NCI-H1105 treated with DMSO at 0.1 percent for 48 hours (cell line): ENCODE data around the gene ZNF436.
"Not testable (repeated sequence)": the region's sequence is repeated elsewhere in the genome, so short reads cannot be mapped to it uniquely, and the experiment has no call there.

Source experiments
- DNase-seq: peaks from one replicate; lab custom pipeline; 2025; lab: John Stamatoyannopoulos, UW

The ZNF436 gene

DNA sequence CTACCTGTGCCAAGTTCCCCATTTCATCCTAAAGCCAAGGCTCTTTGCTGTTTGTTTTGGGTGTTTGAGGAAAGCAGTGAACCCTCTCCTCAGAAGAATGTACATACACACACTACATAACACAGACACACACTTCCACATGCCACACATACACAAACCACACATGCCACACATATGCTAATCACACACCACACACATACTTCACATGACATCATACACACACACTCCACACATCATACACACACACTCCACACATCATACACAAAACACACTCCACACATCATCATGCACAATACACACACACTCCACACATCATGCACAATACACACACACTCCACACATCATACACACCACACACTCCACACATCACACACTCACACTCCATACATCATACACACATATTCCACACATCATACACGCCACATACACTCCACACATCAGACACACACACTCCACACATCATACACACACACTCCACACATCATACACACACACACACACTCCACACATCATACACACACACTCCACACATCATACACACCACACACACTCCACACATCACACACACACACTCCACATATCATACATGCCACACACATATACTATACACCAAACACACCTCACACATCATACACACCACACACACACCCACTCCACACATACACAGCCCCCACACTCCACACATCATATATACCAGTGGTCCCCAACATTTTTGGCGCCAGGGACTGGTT is 22.7 kb upstream of the ZNF436 start:
- no peak for DNase-seq

DNA sequence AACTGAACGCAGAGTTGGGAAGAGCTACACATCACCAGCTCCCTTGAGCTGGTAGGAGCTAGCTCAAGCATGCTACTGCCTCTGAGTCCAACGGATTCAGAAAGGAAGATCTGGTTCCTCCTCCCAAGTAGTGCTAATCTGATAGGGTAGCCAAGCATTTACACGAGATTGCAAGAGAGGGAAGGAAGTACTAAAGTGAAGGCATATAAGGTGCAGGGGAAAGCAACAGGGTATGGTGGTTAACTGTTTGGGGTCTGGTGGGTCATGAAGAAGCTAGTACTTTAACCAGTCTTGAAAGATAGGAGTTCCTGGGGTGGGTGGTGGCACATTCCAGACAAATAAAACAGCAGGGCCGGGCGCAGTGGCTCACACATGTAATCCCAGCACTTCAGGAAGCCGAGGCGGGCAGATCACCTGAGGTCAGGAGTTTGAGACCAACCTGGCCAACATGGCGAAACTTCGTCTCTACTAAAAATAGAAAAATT is 20.2 kb upstream of the ZNF436 start:
- DNase-seq = no peak

DNA sequence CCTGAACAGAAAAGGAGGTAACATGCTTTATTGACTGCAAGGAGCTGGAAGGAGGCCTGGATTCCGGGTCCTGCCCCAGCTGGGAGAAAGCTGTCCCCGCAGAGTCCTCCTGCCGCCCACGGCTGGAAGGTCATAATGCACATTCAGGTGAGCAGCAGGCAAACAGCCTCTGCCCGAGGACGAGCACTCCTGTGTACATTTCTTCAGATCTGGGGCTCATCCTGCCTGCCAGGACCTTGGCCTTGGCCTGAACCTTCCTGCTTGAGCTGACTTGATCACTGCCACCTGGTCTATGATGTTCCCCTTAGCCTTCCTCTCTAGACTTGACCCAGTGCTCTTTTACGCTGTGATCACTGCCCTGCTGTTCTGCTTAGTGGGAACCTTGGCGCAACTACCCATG is 17.9 kb upstream of the ZNF436 start:
- no peak for DNase-seq

DNA sequence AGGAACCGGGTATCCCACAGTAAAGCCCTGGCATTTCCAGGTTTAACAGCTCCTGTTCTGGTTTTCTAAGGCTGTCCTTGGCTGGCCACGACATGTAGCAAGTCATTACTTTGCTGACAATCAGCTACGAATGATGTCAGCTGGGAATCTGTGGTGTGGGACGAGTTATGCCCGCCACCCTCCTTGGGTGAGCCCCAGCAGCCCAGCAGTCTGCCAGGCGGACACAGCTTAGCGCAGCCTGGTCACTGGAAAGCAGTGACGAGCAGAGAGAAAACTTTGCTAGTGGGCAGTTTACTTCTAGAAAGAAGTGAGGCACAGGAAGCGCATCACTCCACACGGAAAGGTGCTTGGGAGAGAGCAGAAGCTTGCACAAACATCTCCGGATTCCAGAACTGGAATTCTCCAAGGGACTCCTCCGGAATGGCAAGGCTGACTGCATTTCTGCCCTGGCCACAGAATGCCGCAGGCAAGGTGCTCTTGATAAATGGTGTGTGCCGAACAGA is 15.5 kb upstream of the ZNF436 start:
- no peak for DNase-seq

DNA sequence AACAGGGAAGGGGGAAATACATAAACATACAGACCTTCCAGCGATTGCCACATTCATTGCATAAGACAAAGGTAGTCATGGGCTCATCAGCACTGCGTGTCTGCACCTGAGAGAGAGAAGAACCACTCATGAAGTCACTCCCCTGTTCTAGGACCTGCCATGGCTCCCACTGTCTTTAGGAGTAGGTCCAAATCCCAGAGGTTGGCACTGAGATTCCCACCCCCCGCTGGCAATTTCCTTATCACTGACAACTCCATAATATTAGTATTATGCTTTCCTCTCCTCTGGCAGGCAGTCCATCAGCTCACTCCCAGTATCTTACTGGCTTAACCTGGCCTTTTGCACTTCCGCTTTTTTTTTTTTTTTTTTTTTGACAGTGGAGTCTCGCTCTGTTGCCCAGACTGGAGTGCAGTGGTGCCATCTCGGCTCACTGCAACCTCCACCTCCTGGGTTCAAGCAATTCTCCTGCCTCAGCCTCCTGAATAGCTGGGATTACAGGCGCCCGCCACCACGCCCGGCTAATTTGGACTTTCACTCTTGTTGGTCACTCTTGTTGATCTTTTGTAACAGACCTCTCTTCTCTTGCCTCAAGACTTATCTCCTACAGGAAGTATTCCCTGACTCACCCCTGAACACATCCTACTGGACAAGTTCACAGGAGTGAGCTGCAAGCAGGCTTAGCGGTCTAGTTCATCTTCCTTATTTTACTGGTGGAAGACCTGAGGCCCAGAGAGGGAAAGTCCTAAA is 14.8 kb upstream of the ZNF436 start:
- DNase-seq = no peak

DNA sequence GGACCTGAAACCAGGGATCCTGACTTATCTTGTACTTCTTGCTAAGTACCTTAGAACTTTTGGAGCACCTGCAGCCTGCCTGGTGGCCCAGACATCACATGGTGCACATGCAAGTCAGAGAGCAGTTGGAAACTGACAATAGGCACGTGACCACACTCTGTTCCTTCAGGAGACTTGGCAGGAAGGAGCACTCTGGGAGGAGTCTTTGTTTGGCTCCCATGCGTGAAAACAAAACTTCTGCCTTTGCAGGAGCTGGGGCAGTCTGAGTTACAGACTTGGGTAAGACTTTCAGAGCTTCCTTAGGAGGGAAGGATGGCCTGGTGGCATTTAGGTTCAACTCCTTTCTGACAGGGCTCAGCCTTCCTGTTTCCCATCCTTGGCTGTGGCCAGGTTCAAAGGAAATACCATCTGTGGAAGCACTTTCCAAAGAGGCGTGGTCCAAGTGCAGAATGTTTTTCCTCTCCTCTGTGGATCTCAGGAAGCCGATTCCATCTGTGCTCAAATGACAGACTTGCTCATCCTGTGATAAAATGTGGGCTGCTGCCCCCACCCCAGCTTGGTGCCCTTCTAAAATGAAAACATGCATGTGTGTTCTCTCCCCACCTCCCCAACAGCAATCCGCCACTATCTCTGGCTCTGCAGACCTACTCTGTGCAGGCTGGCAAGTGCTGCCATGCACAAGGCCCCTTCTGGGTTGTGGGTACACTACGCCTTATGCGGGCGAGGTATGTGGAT is 14.1 kb upstream of the ZNF436 start:
- no peak for DNase-seq

DNA sequence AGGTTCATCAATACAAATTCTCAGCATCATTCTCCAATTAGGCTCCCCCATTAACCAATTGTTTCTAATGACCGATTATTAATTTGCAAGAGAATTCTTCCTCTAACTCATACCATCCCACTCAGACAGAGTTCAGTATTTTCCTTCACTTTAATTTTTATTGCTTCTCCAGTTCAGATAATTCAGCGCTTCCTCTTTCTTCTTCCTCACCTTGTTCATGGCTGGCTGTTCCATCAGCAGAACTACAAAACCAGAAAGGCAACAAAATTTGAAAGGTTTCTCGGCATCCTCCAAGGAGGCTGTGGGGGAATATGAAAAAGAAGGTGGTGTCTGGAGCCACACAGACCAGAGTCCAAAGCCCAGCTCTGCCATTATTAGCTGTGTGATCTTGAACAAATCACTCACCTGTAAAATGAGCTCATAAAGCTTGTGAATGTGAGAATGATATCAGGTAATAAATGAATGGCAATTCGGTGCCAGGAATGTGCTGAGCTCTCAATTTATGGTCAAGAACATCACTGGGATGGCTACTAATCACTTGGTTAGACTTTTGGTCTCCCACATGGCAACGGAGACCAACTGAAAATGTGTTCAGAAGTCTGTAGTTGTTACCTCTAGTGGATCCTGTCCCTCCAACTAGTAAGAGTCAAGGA is 11.7 kb upstream of the ZNF436 start:
- DNase-seq = no peak

DNA sequence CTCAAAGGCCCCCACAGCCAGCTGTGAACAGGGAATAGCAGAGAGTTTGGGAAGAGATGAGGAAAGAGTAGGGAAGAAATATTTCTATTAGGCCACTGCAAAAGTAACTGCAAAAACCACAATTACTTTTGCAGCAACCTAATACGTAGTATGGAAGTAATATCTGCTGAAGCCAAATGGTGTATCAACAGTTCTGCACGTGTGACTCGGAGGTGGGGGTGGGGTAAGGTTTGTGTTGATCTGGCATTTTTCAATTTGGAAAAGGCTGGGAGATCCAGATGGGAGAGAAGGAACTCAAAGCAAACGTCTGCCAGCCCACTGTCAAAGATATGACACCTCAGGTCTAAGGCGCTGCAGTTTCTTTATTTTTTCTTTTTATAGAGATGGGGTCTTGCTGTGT is 11.1 kb upstream of the ZNF436 start:
- DNase-seq = no peak

DNA sequence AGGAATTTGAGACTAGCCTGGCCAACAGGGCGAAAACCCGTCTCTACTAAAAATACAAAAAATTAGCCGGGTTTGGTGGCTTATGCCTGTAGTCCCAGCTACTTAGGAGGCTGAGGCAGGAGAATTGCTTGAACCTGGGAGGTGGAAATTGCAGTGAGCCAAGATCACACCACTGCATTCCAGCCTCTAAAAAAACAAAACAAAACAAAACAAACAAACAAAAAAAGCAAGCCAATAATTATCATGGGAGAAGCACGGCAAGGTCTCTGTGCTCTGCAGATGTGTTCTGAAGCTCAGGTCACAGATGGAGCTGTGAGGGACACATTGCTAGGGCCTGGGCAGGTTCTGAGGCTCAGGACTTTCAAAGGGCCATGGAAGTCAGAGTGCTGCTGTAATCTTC is 10.6 kb upstream of the ZNF436 start:
- DNase-seq = not testable (repeated sequence)

DNA sequence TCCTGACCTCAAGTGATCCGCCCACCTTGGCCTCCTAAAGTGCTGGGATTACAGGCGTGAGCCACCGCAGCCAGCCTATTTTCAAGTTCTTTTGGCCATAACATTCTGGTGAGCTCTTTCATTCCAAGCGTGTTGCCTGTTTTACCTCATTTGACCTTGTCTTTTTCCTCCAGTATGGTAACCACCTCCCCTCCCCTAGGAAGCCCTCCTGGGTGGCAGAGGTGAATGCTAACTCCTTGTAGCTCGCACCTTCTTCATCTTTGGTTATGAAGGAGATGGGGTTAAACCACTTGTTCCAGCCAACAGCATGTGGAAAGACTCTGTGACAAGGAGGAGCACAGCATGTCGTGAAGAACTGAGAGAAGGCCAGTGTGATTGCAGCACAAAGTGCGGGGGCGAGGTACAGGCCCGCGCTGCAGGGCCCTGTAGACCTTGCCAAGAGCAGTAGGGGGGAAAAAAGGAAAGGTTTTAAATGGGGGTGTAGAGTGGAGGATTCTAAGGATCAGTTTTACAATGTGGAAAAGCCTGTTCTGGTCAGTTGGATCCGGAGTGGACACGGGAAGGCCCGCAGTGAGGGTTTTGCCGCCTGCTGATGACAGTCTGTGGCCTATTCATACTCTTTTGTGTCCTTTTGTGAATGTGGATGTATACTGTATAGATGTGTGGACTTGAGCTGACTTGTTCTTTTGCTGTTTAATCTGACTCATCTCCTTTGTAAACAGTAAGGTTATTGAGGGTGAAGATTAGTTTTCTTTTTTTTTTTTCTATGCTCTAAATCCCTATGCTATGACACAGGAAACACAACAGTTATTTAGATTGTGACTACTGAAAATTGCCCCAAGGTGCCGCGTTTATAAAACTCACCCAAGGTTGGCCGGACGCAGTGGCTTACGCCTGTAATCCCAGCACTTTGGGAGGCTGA is 7.5 kb upstream of the ZNF436 start:
- DNase-seq = no peak

DNA sequence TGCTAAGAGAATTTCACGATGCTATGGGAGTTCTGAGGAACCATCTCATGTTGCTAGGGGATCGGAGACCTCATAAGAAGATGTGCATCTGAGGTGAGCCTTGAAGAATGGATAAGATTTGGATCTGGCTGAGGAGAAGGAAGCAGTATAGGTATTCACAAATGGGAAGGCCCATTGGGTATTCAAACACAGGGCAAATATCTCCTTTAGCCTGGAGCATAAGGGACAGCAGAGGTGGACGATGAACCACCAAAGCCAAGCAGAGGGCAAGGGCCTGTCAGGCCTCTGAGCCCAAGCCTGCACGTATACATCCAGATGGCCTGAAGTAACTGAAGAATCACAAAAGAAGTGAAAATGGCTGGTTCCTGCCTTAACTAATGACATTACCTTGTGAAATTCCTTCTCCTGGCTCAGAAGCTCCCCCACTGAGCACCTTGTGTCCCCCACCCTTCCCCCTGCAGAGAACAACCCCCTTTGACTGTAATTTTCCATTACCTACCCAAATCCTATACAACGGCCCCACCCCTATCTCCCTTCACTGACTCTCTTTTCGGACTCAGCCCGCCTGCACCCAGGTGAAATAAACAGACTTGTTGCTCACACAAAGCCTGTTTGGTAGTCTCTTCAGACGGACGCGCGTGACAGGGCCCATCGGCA is 4.6 kb upstream of the ZNF436 start:
- DNase-seq = not testable (repeated sequence)

DNA sequence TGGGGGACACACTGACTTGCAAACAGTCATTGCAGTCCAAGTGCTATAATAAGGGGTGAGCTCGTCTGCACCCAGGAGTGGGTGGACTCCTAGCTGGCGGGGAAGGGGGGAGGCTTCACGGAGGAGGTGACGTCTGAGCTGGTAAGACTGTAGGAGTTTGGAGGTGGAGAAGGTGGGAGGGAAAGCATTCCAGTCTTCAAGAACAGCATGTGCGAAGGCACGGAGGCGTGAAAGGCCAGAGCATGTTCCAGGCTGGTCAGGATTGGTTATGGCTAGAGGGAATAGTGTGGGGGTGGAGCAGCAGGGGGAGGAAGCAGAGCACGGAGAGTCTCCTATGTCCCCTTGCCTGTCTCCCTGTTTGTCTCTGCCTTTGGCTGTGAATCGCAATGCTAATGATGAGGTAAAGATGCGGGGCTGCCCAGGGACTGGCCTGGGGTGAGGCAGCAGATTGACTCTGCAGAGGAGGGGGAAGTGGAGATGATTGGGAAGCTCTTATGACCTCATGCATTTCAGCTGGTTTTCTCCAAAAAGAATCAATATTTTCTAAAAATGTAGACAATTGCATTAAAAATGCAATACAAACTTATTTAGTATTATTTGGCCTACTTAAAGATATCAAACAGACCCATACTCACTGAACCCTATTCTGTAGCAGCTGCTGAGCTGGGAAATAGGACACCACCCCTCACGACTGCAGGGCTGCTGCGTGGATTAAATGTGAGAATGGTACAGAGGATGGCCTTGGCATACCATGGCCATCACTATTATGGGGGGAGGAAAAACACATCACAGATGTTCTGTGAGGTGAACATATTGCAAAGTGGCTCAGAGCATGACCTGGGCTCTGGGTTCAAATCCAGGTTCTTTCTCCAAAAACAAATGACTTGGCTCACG is 2.6 kb upstream of the ZNF436 start:
- DNase-seq = no peak

DNA sequence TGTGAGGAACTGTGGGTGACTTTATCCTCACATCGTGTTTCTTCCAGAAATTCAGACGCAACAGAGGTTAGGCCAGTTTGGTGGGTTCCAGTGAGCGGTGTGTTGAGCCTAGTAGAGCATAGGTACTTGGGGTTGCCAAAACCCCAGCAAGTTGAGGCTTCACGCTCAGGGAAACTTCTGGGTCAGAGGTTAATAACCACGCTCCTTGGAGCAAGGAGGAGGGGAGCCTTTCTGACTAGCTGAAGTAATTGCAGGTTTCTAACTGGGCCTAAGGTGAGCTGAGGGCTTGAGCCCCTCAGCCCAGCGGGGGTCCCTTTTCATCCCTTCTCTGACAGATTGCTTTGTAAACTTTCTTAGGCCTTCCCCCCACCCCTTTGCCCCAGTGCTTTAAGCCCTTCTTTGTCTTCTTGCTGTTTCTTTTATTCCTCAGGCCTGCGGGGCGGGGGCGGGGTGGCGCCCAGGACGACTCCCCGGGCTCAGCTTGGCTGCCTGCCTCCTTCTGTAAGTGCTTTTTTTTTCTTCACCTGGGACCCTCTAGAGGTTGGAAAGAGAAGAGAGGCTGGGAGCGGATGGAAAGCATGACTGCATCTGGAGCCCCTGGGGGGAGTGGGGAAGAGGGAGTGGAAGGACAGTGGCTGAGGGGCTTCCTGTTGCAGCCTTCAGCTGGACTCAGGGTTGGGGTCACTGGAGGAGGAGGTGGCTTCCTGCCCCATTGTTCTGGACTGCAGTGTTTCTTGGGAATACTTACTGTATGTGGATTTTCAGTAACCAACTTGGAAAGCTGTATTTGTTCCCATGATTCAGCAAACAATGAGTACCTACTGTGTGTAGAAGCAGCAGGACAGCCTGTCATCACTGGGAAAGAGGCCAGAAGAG is 1.3 kb upstream of the ZNF436 start:
- peak; percentile 51 for DNase-seq

DNA sequence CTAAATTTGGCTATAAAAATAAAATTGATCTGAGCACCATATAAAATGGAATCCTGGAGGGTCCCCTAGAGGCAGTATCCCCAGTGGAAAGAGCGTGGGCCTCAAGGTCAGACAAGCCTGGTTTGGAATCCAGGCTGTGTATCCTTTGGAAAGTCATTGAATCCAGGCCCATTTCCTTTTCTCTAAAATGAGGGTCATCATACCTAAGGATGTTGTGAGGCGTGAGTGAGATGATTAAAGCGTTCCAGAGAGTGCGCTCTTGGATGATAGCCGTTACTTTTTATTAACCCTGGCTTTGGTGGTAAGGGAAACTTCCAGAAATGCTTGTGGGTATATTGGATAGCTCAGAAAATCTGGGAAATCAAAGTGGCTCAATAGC is 683 bp upstream of the ZNF436 start:
- DNase-seq = no peak

DNA sequence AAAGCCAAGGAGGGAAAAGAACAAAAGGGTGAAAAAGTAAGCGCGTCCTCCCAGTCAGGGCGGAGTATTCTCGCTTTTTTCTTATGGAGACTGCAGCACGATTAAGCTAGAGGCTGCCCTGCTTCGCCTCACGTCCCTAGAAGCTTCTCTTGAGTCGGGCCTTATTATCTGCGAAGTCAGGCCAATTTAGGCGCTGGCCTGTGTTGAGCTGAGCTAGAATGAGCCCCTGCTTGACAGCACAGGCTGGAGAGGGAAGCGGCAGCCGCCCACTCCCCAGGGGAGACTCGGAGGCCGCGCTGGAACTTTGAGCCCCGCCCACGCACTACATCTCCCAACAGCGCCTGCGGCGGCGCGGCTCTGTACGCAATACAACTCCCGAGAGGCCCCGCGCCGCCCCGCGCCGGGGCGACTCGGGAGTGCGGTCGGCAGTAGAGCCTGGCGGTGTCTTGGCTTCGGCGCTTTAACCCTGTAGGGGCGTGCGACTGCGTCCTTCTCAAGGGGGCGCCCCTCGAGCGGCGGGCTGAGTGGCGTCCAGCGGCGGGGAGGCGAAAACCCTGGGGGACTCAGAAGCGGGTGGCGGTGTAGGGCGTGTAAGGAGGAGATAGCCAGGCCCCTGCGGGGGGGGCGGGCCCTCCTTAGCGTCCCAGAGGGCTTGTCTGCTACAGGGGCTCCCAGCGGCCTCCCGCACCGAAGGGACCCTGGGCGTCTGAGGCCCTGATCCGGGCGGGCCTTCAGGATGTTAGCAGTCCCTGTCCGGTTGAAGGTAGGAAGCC is 888 bp downstream of the ZNF436 start:
- DNase-seq = peak; percentile 91

DNA sequence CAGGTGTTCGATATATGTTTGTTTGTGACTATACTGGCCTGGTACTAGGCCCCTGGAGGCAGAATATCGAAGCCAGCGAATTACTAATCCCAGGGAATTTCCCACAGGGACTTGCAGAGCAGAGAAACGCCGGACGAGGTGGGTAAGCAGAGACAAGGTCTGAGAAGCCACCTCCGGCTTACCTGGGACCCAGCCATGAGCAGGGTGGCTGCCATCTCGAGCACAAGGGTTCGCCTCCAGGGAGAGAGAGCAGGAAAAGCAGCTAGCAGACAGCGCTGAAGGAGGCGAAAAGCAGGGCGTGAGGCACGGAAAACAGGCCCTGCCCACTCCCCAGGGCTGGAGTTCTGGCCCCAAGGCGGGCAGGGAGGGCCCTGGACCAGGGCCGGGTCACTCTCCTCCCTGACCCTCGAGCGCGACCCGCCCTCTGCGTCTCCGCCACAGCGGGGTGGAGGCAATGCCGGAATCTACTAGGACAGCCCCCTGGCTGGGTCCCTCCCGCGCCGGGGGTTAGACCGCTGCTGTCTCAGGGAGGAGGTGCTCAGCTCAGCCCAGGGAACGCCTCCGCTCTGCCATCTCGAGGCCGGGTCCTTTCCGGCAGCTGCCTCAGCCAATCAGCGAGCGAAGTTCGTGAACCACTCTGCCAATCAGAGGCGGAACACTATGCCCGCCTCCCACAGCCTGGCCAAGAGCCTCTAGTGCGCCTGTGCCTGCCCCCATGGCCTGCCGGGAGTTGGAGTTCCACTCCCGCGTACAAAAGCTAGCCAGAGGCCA is 1.7 kb downstream of the ZNF436 start:
- peak; percentile 99 for DNase-seq

DNA sequence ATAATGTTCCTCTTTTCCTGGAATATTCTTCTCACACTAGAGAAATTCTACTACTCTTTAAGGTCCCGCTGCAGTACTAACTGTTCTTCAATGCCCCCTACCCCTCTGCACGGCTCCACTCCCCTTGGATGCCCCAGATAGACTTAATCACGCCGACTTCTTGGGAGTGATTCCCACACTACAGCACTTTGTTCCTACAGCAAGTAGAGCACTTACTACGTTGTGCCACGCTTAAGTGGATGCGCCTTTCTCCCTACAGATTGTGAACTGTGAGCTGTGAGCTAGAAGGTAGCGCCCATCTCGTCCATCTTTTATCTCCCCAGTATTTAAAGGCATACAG is 2.2 kb downstream of the ZNF436 start:
- no peak for DNase-seq
